ENCODE results near the gene ABLIM3. TPM values are rescaled to one million over a fixed set of nuclear protein-coding genes. Genes with fewer than 3 reads are reported as not detected.

Gene ABLIM3
- total RNA-seq, 1 donor from 2014 or later, result not detected

GRCh38 chr5:149217096-149217802, 76.0 kb downstream of the ABLIM3 start:
- no peaks in the 10 kb centered on the region for H4K20me1 ChIP-seq (ENCODE audit: low read depth)
- Mint-ChIP-seq H3K4me3 (no peak overlapping the region), H3K4me1 (no peaks in the 10 kb centered on the region), H3K36me3 (no peaks in the 10 kb centered on the region), H3K27me3 (ENCODE audit: insufficient read depth, low read depth) (peaks cover 8% of the 10 kb centered on the region), H3K27ac (no peak overlapping the region), H3K9me3 (no peaks in the 10 kb centered on the region)
- H3K79me2 ChIP-seq (ENCODE audit: low read depth), result no peaks in the 10 kb centered on the region
- no peaks in the 10 kb centered on the region for H3K27me3 ChIP-seq
- no peak for DNase-seq (ENCODE audit: low spot score)
- no peak overlapping the region for H3K27ac ChIP-seq
- no peaks in the 10 kb centered on the region for H3F3A ChIP-seq (ENCODE audit: low read depth)
- H3K9ac ChIP-seq, result no peak overlapping the region
- H3K4me3 ChIP-seq, result no peak overlapping the region
- no peak overlapping the region for H2AFZ ChIP-seq (replicated peaks)
- TF ChIP-seq EZH2phosphoT487 (IDR thresholded peaks at IDR 0.05), result no peak
- TF ChIP-seq EZH2 (IDR thresholded peaks at IDR 0.05), result no peak
- no peak for TF ChIP-seq CTCF (IDR thresholded peaks at IDR 0.05)
- no peak overlapping the region for H3K4me2 ChIP-seq
- no peaks in the 10 kb centered on the region for H3K4me1 ChIP-seq
- no peaks in the 10 kb centered on the region for H3K36me3 ChIP-seq
- H3K9me3 ChIP-seq (ENCODE audit: low read depth), result no peaks in the 10 kb centered on the region

GRCh38 chr5:149217803-149218155, 76.5 kb downstream of the ABLIM3 start:
- H3K9me3 Mint-ChIP-seq, result no peaks in the 10 kb centered on the region
- Histone ChIP-seq H4K20me1 (ENCODE audit: low read depth) (no peaks in the 10 kb centered on the region), H3K4me1 (no peaks in the 10 kb centered on the region), H3K9ac (no peak overlapping the region), H3K27ac (no peak overlapping the region), H3K79me2 (ENCODE audit: low read depth) (no peaks in the 10 kb centered on the region), H3F3A (ENCODE audit: low read depth) (no peaks in the 10 kb centered on the region), H3K27me3 (no peaks in the 10 kb centered on the region), H3K4me2 (no peak overlapping the region), H3K9me3 (ENCODE audit: low read depth) (no peaks in the 10 kb centered on the region), H3K4me3 (no peak overlapping the region), H3K36me3 (no peaks in the 10 kb centered on the region), H2AFZ (replicated peaks) (no peak overlapping the region)
- DNase-seq (ENCODE audit: low spot score), result no peak
- H3K27me3 Mint-ChIP-seq (ENCODE audit: insufficient read depth, low read depth), result peaks cover 5% of the 10 kb centered on the region
- H3K36me3 Mint-ChIP-seq, result no peaks in the 10 kb centered on the region
- TF ChIP-seq CTCF (IDR thresholded peaks at IDR 0.05), result no peak
- no peak for TF ChIP-seq EZH2 (IDR thresholded peaks at IDR 0.05)
- TF ChIP-seq EZH2phosphoT487 (IDR thresholded peaks at IDR 0.05), result no peak
- H3K27ac Mint-ChIP-seq, result no peak overlapping the region
- H3K4me3 Mint-ChIP-seq, result no peak overlapping the region
- no peaks in the 10 kb centered on the region for H3K4me1 Mint-ChIP-seq

- H3K4me3 Mint-ChIP-seq, result no peak overlapping the region
- no peak for TF ChIP-seq EZH2phosphoT487 (IDR thresholded peaks at IDR 0.05)
- TF ChIP-seq CTCF (IDR thresholded peaks at IDR 0.05), result no peak
- no peak for TF ChIP-seq EZH2 (IDR thresholded peaks at IDR 0.05)
- Histone ChIP-seq H3K4me2 (no peak overlapping the region), H3K79me2 (ENCODE audit: low read depth) (no peaks in the 10 kb centered on the region), H4K20me1 (ENCODE audit: low read depth) (no peaks in the 10 kb centered on the region), H3F3A (ENCODE audit: low read depth) (no peaks in the 10 kb centered on the region), H3K9ac (no peak overlapping the region), H3K27me3 (no peaks in the 10 kb centered on the region), H3K36me3 (no peaks in the 10 kb centered on the region), H2AFZ (replicated peaks) (no peak overlapping the region), H3K27ac (no peak overlapping the region), H3K4me1 (no peaks in the 10 kb centered on the region), H3K4me3 (no peak overlapping the region), H3K9me3 (ENCODE audit: low read depth) (no peaks in the 10 kb centered on the region)
- no peak for DNase-seq (ENCODE audit: low spot score)
- H3K4me1 Mint-ChIP-seq, result no peaks in the 10 kb centered on the region
- H3K36me3 Mint-ChIP-seq, result no peaks in the 10 kb centered on the region
- H3K27ac Mint-ChIP-seq, result no peak overlapping the region
- H3K27me3 Mint-ChIP-seq (ENCODE audit: insufficient read depth, low read depth), result peaks cover 5% of the 10 kb centered on the region
- H3K9me3 Mint-ChIP-seq, result no peaks in the 10 kb centered on the region
Observed at GRCh38 chr5:149219584-149219983, 78.3 kb downstream of the ABLIM3 start.
